GM18858 (cell line): Measurements from ENCODE around the gene RIT2.
"Not testable (repeated sequence)": the region's sequence is repeated elsewhere in the genome, so short reads cannot be mapped to it uniquely, and the experiment has no call there.

Source experiments
- ATAC-seq: cut with Tn5 transposase; IDR thresholded peaks from one replicate; pipeline ENCODE4 v1.9.1; 2021; ENCODE audit not compliant: unreplicated experiment

The RIT2 gene

DNA sequence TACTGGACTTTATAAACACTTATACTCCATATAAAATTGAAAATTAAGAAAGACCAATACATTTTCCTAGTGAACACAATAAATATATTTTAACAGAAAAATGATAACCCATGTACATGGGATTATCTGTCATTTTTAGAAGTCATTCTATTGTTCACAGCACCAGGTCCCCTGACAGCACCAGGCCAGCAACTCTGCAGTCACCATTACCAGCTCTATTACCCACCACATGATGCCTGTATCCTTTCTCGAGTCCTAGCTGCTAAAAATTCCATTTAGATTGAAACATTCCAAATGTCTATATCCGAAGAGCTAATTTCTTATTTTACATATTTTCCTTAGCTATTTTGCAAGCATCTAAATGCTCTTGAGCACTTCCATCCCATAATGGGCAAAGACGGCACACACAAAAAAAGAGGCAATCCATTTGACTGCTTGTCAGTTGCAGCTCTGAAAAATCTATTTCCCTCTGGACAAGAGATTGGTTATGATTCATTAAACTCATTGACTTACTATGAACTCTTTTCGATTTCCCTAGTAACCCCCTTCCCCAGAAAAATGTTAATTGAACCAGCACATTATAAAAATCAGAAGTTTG, 336.9 kb downstream of the RIT2 start:
- ATAC-seq: no peak

DNA sequence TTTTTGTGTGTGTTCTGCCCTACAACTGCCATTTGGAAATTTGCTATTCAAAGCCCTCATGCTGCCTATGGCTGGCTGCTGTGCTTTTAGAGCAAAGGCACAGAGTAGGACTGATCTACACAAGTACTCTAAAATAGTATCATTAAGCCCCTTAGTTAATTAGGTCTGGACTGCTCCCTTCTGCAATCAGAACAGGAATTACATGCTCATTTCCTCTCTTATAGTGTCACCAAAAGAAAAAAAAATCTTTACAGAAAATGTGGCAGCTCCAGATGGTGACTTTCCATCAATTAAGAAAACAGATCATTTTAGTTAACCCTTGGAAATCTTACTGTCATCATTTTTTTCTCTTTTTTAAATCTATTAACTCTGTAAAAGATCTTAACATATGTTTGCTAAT, 337.5 kb downstream of the RIT2 start:
- ATAC-seq: no peak

DNA sequence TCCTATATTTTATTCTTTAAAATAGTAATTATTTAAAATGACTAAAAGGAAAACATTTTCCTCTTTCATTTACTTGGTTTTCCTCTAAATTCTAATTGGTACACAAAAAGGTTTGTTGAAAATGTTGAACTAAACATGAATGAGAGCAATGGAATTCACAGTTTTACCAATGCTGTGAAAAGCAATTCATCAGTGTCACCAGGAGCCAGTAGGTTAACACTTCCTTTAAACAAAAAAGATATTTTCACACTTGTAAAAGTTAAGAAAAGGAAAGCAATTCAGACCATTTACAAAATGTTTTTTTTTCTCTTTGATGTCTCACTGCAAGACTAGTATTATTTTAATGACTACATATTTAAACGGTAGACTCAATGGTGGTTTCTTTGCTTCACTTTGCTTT, 341.6 kb downstream of the RIT2 start:
- no peak for ATAC-seq

DNA sequence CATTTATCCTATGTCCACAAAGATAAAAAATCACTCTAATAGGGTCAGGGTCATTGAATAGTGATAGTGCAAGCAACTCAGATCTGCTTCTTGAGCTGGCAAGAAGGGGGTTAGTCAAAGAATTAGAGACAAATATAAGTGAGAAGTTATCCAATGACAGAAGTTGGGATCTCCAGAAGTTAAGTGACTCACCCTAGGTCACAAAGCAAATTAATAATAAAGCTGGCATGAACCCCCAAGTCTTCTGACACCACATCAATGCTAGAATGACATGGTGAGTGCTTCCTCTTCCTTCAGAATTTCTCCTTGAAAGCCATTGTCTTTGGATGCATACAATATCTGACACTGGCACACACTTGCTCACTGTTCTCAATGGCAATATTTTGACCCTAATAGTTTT, 343.5 kb downstream of the RIT2 start:
- ATAC-seq: no peak

- no peak for ATAC-seq
These were observed 350.2 kb downstream of the RIT2 start for GRCh38 chr18:42765302-42765701.

DNA sequence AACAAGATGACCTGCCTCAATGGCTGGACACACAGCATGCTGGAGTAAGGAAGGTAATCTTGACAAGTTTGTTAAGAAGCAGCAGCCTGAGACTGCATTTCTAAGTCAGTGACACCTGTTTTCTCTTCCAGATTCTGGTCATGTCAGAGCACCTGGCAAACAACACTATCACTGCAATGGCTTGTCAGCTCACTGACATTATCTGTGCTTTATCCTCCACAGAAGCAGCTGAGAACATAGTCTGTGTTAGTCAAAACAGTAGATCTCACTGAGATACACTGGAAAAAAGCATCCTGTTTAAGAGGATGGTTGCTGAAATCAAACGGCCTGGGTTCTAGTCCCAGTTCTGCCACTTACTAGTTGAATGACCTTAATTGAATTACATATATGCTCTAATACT, 355.2 kb downstream of the RIT2 start:
- no peak for ATAC-seq

DNA sequence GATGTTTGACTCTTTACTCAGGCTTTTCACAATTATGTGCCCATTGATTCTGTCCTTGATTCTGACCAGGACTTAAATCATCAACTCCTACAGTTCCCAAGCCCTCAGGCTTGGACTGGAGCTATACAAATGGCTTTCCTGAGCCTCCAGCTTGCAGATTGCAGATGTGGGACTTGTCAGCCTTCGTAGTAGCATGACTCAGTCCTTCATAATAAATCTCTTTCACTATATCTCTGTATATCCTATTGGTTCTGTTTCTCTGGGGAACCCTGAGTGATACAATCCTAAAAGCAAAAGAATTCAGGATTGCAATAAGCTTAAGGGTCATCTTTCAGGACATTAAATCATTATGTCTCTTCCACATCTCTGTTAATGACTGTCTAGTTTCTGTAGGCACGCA, 356.6 kb downstream of the RIT2 start:
- no peak for ATAC-seq

DNA sequence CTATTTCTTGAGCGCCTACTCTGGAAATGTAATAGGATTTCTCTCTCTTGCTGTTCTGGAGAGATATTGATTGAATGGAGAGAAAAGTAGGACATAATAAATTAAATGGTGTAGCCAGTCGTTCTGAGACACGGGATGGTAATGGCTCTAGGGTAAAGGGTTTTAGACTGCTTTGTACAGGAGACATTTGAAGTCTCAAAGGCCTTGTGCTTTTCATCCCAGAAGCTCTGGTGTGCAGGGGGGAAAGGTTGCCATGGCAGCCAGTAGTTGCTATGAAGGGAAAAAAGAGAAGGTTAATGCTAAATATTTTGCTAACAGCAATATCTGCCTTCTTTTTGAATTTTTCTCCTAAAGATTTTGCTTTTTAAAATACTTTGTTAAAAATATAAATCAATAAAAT, 359.3 kb downstream of the RIT2 start:
- no peak for ATAC-seq

DNA sequence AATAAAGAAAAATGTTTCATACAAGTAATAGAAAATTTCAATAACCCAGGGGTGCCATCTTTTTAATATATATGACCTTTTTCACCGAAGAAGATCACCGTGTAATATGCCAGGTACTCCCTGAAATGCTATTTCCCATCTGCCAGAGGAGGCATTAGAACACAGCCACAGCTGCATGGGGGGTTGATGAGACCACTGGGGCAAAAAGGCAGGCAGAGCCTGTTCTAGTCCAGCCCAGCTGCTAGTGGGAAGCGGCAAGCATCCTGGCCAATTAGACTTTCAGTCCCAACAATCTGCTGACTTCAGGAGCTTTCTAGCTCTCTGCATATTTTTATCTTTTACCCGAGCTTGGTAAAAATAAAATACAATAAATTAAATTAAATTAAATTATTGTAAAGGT, 362.6 kb downstream of the RIT2 start:
- no peak for ATAC-seq

DNA sequence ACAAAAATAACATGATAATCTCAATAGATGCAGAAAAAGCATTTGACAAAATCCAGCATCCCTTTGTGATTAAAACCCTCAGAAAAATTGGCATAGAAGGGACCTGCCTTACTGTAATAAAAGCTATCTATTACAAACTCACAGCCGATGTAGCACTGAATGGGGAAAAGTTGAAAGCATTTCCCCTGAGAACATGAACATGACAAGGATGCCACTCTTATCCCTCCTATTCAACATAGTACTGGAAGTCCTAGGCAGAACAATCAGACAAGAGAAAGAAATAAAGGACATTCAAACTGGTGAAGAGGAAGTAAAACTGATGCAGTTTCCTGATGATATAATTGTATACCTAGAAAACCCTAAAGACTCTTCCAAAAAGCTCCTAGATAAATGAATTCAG, 368.7 kb downstream of the RIT2 start:
- ATAC-seq: no peak

DNA sequence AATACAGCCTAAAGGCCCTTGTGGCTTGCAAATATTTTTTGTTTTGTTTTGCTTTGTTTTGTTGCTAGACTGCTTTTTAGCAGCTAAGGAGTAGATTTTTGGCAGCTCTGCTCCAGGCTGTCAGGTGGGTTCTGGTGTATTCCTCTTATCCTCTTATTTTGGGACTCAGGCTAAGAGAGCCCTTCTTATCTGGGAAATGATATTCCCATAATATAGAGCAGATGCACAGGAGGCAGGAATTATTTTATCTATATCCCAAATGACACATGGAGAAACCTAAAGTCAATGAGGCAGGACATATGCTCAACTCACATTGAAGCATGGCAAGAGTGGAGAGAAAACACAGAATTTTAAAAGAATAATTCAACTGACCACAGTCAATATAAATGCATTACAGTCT, 369.6 kb downstream of the RIT2 start:
- no peak for ATAC-seq

GRCh38 chr18:42745171-42745570, 370.3 kb downstream of the RIT2 start:
- ATAC-seq: no peak

- no peak for ATAC-seq
These were observed 371.9 kb downstream of the RIT2 start for GRCh38 chr18:42743373-42744138.

GRCh38 chr18:42742969-42743368, 372.5 kb downstream of the RIT2 start:
- no peak for ATAC-seq

DNA sequence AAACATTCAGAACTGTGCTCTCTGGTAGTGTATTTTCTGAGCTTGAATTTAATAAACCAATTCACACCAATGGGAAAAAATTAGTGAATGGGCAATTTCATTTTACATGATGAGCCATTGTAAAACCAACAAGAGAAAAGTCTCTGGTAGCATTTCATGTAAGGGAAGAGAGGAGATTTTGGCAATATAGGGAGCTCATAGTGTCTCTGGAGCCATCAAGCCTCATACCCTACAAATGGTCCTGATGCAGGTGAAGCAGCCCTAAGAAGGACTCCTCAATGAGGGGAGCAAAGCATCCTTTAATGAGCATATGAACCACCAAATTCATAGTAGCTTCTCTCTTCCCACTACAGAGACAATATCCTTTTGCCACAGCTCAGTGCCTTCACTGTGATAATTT, 373.0 kb downstream of the RIT2 start:
- no peak for ATAC-seq

GRCh38 chr18:42741805-42742347, 373.6 kb downstream of the RIT2 start:
- not testable (repeated sequence) for ATAC-seq

DNA sequence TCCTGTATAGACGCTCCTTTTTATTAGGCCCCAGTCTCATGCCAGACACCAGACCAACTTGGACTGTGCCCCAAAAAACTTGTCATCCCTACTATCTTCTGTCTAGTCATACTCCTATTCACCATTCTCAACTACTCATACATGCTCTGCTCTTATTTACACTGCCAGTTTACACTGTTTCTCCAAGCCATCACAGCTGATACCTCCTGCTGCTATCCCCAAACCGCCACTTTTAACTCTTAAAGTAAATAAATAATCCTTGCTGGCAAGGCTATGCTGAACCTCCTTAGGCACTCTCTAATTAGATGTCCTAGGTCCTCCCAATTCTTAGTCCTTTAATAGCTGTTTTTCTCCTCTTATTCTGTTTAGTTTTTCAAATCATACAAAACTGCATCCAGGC, 374.2 kb downstream of the RIT2 start:
- ATAC-seq: not testable (repeated sequence)

- no peak for ATAC-seq
These were observed 379.4 kb downstream of the RIT2 start for GRCh38 chr18:42736074-42736473.

- no peak for ATAC-seq
These were observed 381.0 kb downstream of the RIT2 start for GRCh38 chr18:42734520-42734919.

GRCh38 chr18:42730272-42730671, 385.2 kb downstream of the RIT2 start:
- ATAC-seq: no peak

DNA sequence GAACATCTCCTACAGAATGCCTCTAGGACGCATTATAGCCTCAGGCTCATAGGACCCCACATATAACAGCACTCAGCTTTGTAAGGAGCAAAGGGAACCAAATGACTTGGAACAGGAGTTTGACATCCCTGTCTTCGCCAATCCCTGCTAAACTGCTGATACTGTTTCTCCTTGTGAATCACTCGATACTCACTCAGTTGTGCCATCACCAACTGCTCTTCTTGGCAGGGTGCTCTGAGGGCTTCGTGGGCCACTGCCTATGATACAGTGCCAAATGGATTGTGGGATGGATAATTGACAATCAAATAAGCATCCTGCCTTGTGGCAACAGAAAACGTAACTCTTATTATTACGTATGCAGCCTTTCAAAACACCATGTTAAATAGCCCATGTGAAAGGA, 396.3 kb downstream of the RIT2 start:
- no peak for ATAC-seq

DNA sequence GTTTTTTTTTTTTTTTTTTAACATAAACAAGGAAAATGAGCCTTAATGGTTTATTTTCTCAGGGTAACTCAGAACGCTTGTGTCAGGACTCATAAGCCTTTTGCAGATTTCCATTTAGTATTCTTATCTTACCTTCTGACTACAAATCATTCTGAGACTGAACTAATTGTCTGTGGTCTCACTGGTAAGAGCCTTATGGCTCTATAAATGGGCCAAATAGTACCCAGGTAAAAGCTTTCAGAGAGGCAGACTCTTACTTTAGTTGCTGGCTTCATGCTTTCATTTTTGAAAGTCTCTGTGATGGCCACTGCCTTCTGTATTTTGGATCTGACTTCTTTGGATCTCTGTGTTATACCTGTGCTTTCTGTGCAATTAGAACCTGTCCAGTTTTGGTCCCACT, 403.4 kb downstream of the RIT2 start:
- ATAC-seq: no peak

DNA sequence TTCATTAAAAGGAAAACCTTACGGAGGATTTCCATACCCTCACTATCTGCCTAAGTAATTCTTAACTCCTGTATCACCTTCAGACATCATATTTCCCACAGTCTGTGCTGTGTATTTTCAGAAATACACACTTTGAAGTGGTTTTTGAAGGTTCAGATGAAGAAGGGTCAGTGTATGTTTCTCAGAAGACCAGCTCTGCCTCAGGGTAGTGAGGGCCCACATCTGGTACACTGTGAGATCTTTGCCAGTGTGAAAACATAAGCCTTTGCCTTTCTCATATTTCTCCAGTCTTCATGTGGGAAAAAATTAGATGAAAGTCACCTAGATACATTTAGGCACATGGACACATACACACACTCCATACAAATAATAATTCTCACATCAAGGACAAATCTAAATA, 408.4 kb downstream of the RIT2 start:
- no peak for ATAC-seq
